Retina (tissue), 1 donor: ENCODE results near the gene SH2D5.

Experiments used
- DNase-seq: peaks from one replicate; pipeline ENCODE4 v3.0.0-alpha.2; 2016

SH2D5 gene

DNA sequence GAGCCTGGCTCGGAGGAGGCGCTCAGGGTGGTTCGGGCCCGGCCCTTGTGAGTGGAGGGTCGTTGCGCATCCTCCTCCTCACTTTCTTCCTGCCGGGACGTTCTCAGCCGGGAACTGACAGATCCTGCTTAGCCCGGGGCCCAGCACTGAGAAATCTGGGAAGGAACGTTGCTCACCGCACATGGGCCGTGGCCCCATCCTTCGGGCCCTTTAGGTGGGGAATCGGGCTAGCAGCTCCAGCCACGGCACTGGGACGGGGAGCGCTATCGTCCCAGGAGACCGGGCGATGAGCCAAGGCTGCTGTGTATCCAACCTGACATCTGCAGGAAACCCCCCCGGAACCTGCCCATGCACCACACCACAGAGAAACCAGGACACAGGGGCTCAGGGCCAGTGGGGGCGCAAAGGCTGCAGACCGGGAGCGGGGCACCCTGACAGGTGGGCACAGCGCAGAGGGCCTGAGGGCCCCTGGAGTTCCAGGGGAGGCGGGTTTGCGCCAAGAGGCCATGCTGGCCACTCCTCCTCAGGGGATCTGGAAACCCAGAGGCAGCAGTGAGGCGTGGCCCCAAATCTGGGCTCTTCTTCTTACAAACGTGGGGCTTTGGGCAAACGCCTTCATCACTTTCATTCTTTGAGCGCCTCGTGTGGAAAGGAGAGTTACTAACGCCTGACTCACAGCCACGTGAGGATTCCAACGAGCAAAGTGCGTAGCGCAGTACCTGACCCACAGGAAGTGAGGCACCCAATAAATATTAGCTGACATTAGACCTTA is at the start of gene SH2D5:
Gene SH2D5, minus strand, starts transcription at position 116 of the 772 bp plus-strand sequence. CDS start 4,659 bp downstream, outside the sequence.
- peak; percentile 67 for DNase-seq

- no peak for DNase-seq
Observed at GRCh38 chr1:20775700-20776099, 43.2 kb upstream of the SH2D5 start.

GRCh38 chr1:20771780-20772179 is 39.3 kb upstream of the SH2D5 start:
- no peak for DNase-seq

GRCh38 chr1:20770314-20771087 is 38.0 kb upstream of the SH2D5 start:
- DNase-seq: no peak

- no peak for DNase-seq
Observed at GRCh38 chr1:20767271-20767670, 34.8 kb upstream of the SH2D5 start.

GRCh38 chr1:20763417-20763816 is 30.9 kb upstream of the SH2D5 start:
- DNase-seq: no peak

DNA sequence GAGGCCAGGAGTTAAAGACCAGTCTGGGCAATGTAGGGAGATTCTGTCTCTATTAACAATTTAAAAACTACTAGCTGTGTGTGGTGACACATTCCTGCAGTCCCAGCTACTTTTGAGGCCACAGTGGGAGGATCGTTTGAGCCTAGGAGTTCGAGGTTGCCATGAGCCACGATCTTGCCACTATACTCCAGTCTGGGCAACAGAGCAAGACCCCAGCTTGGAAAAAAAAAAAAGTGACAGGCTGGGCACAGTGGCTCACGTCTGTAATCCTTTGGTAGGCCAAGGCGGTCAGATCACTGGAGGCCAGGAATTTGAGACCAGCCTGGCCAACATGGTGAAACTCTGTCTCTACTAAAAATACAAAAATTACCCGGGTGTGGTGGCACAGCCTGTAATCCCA is 27.8 kb upstream of the SH2D5 start:
- no peak for DNase-seq

GRCh38 chr1:20753589-20753988 is 21.1 kb upstream of the SH2D5 start:
- DNase-seq: no peak

DNA sequence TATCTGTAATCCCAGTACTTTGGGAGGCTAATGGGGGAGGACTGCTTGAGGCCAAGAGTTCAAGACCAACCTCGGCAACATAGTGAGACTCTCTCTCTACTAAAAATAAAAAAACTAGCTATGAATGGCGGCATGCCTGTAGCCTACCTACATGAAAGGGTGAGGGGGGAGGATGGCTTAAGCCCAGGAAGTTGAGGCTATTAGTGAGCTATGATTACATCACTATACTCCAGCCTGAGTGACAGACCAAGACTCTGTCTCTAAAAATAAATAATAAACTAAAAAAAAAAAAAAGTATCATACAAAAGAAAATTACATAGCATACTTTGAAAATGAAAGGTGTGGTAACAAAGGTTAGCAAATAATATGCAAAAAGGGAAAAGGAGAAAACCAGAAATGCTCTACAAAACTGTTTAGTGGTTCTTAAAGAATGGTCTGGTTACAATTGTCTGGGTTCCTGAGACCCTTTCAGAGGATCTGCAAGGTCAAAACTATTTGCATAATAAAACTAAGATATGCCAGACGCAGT is 19.0 kb upstream of the SH2D5 start:
- DNase-seq: no peak

GRCh38 chr1:20742671-20743070 is 10.2 kb upstream of the SH2D5 start:
- no peak for DNase-seq

- DNase-seq: no peak
Observed at GRCh38 chr1:20740781-20741180, 8.3 kb upstream of the SH2D5 start.

DNA sequence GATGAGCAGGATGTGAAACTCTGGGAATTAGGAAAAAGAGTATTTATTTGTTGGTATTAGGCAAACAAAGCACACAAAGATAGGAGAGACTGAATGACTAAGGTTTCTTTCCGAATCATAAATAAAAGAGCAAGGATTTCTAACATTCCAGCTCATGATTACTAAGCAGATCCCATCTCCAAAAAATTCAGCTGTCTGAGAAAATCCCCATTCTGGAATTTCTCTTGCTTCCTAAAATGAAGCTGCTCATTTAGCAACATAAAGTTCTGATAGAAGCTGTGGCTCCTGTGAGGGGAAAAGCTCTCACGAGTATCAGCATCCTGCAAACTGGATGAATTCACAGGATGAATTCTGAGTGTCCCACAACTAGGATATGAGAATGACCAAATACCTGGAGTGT is 6.7 kb upstream of the SH2D5 start:
- DNase-seq: no peak

DNA sequence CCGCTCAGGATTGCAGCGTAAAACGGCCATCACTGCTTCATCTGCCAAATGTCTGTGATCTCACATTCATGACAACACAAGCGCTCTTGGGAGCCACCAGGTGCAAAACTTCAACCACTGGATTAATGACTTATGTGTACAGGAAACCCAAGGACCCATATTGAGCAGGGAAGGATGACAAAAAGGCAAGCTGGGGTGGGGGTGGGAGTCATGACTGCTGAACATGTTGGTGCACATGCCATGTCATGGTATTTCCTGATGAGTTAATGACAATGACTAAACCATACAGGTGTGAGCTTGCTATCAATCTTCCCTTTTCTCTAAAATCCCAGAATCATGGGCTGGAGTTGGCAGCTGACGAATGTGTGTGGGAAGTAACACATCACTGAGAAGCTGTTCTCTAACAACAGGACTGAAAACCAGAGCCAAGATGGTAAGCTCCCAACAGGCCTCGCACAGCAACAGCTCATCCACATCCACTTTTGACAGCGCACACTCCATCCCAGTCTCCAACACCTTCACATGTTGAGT is 3.1 kb upstream of the SH2D5 start:
- no peak for DNase-seq

GRCh38 chr1:20733360-20733975 is 965 bp upstream of the SH2D5 start:
- no peak for DNase-seq

GRCh38 chr1:20732071-20732587 is 374 bp downstream of the SH2D5 start:
- DNase-seq: peak; percentile 81

- DNase-seq: no peak
Observed at GRCh38 chr1:20731057-20731991, 1.2 kb downstream of the SH2D5 start.

DNA sequence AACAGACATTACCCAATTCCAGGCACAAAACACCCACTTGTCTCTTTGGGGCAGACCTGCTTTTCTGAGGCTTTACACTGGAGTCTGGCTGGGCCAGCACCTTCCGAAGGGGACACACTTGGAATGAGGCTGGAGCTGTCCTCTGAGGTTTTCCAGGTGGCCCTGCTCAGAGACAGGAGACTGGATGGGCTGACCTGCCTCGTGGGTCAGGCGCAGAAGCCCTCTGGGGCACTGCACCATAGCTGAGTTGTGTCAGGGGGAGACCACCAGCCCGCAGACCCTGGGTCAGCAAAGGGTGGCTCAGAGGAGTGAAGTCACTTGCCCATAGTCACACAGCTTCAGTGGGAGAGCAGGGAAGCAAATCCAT is 1.8 kb downstream of the SH2D5 start:
- DNase-seq: no peak

DNA sequence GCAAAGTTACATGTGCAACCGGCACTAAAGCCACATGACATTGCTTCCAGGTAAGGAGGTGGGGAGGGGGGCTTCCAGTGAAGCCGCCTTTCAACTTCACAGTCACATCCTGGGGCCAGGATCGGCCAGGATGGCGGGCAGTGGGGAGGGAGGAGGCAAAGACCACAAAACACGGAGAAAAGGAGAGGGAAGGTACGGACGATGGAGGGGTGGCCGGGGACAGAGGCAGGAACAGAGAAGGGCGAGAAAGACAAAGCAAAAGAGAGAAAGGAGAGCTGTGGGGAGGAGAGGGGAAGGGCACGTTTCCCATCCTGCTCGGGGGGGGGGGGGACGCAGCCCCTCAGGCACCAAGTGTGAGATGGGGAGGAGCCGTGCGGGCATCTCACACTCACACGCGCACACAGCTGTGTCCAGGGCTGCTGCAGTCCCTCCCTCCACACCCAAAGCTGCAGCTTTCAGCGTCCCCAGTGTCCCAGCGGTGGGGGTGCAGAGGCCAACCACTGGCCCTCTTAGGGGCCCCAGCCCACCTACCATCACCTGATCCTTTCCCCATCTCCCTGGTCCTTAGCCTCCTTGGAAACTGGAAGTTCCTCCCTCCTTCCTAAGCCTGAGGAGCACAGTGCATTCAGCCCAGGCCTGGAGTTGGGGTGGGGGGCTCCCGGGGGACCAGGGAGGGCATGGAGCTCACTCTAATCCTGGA is 2.4 kb downstream of the SH2D5 start:
- DNase-seq: no peak

GRCh38 chr1:20729155-20729931 is 3.2 kb downstream of the SH2D5 start:
- DNase-seq: no peak

DNA sequence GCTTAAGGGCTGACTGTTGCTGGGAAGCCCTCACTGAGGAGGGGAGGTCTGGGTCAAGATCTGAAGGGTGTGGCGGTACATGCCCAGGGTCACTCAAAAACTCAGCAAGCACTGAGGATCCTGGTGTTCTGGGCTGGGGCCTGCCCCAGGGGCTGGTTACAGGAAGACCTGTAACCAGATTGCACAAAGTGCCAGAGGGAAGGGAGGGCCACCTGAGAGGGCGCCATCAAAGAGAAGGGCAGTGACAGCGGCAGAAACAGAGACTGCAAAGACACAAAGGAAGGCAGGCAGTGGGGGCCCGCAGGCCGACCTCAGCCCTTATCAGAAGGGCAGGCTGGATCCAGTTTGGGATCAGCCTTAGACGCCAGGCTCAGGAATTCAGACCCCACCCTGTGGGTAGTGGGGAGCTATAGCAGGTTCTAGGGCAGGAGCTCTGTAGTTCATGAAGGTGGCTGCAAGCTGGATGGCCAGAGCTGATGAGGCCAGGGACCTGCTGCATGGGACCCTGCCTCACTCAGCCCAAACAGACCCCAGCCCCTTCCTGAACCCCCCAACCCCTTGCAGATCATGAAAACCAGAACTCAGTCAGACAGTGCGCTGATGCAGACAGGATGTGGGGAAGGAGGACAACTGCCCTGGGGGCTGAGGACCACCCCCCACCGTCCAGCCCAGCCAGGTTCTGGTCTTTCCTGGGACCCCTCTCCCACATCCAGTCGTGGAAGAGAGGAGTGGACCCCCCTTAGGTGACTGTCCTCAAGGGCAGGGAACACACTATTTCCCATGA is 3.9 kb downstream of the SH2D5 start:
- DNase-seq: no peak
